K562 (cell line): Measurements from ENCODE around the gene STX17. TPM values are rescaled to one million over a fixed set of nuclear protein-coding genes. Genes with fewer than 3 reads are reported as not detected.

ENCODE experiments used
- ATAC-seq: fragments of 200-7000 bp; cut with Tn5 transposase; 3 replicates; pipeline ENCODE4 v1.9.1; 2020; ENCODE audit warnings: moderate library complexity
- BruUV-seq: library from RNA; stranded (reverse); fragments of 400-500 nt; replicated peaks from 2 replicates; lab custom pipeline; 2021; lab: Mats Ljungman, UMichigan
- CTCF ChIA-PET: fragments of 300-600 bp; formaldehyde crosslinking; extraction: SDS; loops from one replicate; lab custom pipeline; 2021; ENCODE audit warnings: low intra/inter-chr PET ratio; lab: Yijun Ruan, JAX
- POLR2A ChIA-PET: fragments of 300-600, 350-650 bp; sonication (Branson Sonifier 250); formaldehyde crosslinking; extraction: SDS; loops from one replicate; lab custom pipeline; 2021; ENCODE audit warnings: antibody characterized with exemption, inconsistent platforms; lab: Yijun Ruan, JAX
- DNase-seq, 4 experiments: peaks; one replicate each; pipeline versions ENCODE4 v3.0.0 to v3.0.0-alpha.2; 2011 to 2018; ENCODE audit warnings: low spot score in 3 of 4, mixed read lengths in 3 of 4; ENCODE audit errors: extremely low read depth in 1 of 4
- FAIRE-seq: peaks from 2 replicates; lab custom pipeline; 2011; peaks lifted over from hg19 to GRCh38; lab: Jason Lieb, UNC
- H2AFZ ChIP-seq: 2 replicates; pipeline ENCODE4 v1.6.0; 2011; ENCODE audit warnings: low read depth, low read length, control low read depth, inconsistent platforms
- H3K27ac ChIP-seq: fragments of 200-600 bp; 3 replicates; pipeline ENCODE4 v1.8.0; 2011; ENCODE audit warnings: low read depth, mild to moderate bottlenecking, control low read depth, inconsistent platforms, low read length, moderate library complexity, mixed read lengths; ENCODE audit errors: extremely low read depth
- H3K27me3 ChIP-seq, 2 experiments: fragments of 300-600 bp in 1 of 2; 2 replicates in 1 of 2; 3 replicates in 1 of 2; pipeline versions ENCODE4 v1.6.0 to v1.8.0; 2011; ENCODE audit warnings: inconsistent platforms in 2 of 2, low read length in 2 of 2, mild to moderate bottlenecking in 1 of 2, mixed read lengths in 1 of 2, moderate library complexity in 1 of 2; ENCODE audit not compliant: control insufficient read depth in 2 of 2, insufficient read depth in 2 of 2
- H3K36me3 ChIP-seq: fragments of 300-600 bp; 3 replicates; pipeline ENCODE4 v1.8.0; 2011; ENCODE audit warnings: mild to moderate bottlenecking, low read length, inconsistent platforms; ENCODE audit not compliant: control insufficient read depth, insufficient read depth
- H3K4me1 ChIP-seq, 2 experiments: fragments of 200-600 bp in 1 of 2; replicated peaks in 1 of 2; 2 replicates in 1 of 2; 3 replicates in 1 of 2; pipeline versions ENCODE4 v1.5.1 to v1.8.0; 2011; ENCODE audit warnings: inconsistent platforms in 2 of 2, low read length in 2 of 2, mild to moderate bottlenecking in 1 of 2, mixed read lengths in 1 of 2, moderate library complexity in 1 of 2; ENCODE audit not compliant: control insufficient read depth in 2 of 2, insufficient read depth in 2 of 2
- H3K4me2 ChIP-seq: 2 replicates; pipeline ENCODE4 v1.6.1; 2011; ENCODE audit warnings: low read length, control low read depth, inconsistent platforms, mixed read lengths; ENCODE audit not compliant: insufficient read depth
- H3K4me3 ChIP-seq: fragments of 200-600 bp; sonication (generic), shearing (Covaris generic); 2 replicates; pipeline ENCODE4 v1.5.1; 2016; ENCODE audit warnings: control low read depth, inconsistent platforms
- H3K79me2 ChIP-seq: fragments of 200-600 bp; 3 replicates; pipeline ENCODE4 v1.8.0; 2011; ENCODE audit warnings: low read length, inconsistent platforms; ENCODE audit not compliant: control insufficient read depth, insufficient read depth
- H3K9ac ChIP-seq, 2 experiments: 2 replicates each; pipeline versions ENCODE4 v1.6.0 to v1.6.1; 2011; ENCODE audit warnings: low read depth in 2 of 2, low read length in 2 of 2, control low read depth in 1 of 2, inconsistent platforms in 1 of 2, mild to moderate bottlenecking in 1 of 2, mixed read lengths in 1 of 2; ENCODE audit not compliant: insufficient read depth in 1 of 2
- H3K9me1 ChIP-seq: one replicate; pipeline ENCODE4 v1.6.0; 2011; ENCODE audit warnings: inconsistent platforms, mild to moderate bottlenecking, low read length, moderate library complexity; ENCODE audit not compliant: control insufficient read depth, insufficient read depth
- H3K9me3 ChIP-seq: replicated peaks from 2 replicates; pipeline ENCODE4 v1.5.1; 2011; ENCODE audit warnings: low read depth, low read length, inconsistent platforms; ENCODE audit not compliant: control insufficient read depth, insufficient read depth
- H4K20me1 ChIP-seq: replicated peaks from 2 replicates; pipeline ENCODE4 v1.6.1; 2011; ENCODE audit warnings: low read length, inconsistent platforms, mixed read lengths; ENCODE audit not compliant: control insufficient read depth, insufficient read depth
- MYNN ChIP-seq, 2 experiments: sonication (generic); formaldehyde crosslinking in 1 of 2; IDR thresholded peaks; 2 replicates each; pipeline versions ENCODE4 v1.5.0 to v1.6.1; 2016 to 2020; ENCODE audit warnings: antibody characterized with exemption in 1 of 2, missing genetic modification reagents in 1 of 2
- NCOA2 ChIP-seq, 2 experiments: fragments of 450-650 bp; IDR thresholded peaks; 2 replicates each; pipeline ENCODE4 v1.6.1; 2018; ENCODE audit warnings: mild to moderate bottlenecking in 2 of 2, moderate library complexity in 1 of 2; ENCODE audit not compliant: partially characterized antibody in 2 of 2
- NFIX ChIP-seq: fragments of 250-450 bp; sonication (Bioruptor Pico); IDR thresholded peaks from 2 replicates; pipeline ENCODE4 v1.4.0; 2020; ENCODE audit warnings: low read depth, mild to moderate bottlenecking, moderate library complexity
- SETDB1 ChIP-seq: IDR thresholded peaks from one replicate; pipeline ENCODE4 v1.6.1; 2012; ENCODE audit warnings: low read length, control low read depth, inconsistent platforms
- SFPQ ChIP-seq: fragments of 200-400 bp; formaldehyde crosslinking; IDR thresholded peaks from 2 replicates; pipeline ENCODE4 v1.6.1; 2017; ENCODE audit warnings: mild to moderate bottlenecking, low read depth, low read length, moderate library complexity
- WGBS: fragments of 100-300 bp; shearing (Covaris generic); methylation state at CpG from one replicate; pipeline ENCODE4 v1.1.6; 2016; ENCODE audit warnings: low coverage, mixed read lengths; ENCODE audit not compliant: insufficient coverage; ENCODE audit errors: missing lambda C conversion rate; 5-methylcytosine and 5-hydroxymethylcytosine counted together
- in situ Hi-C: fragments of 300-500 bp; cut with MboI; formaldehyde crosslinking; loops from 4 replicates; pipeline ENCODE4 v1.15.0; 2018; ENCODE audit warnings: inconsistent platforms, mixed read lengths
- intact Hi-C: fragments of 100-400 bp; cut with micrococcal nuclease; formaldehyde crosslinking; loops from 2 replicates; pipeline ENCODE4 v1.14.2; 2022
- polyA plus RNA-seq, 8 experiments: library from polyadenylated mRNA; depleted of rRNA in 4 of 8; stranded (reverse) in 5 of 8; unstranded in 3 of 8; fragments of >200 nt; fragmentation: Nextera tagmentation in 2 of 8; fragmentation: Illumina TruSeq in 1 of 8; extraction: Ambion mirVana in 2 of 8; extraction: Trizol in 1 of 8; gene quantifications; 2 replicates each; pipeline versions ENCODE4 v1.2.1 to v1.2.3, GENCODE V29; 2011 to 2014; ENCODE audit warnings: inconsistent platforms in 1 of 8, missing spikeins in 1 of 8
- total RNA-seq, 7 experiments: library from RNA; depleted of rRNA in 6 of 7; stranded (reverse); fragments of >200 nt in 6 of 7; fragmentation: Illumina TruSeq in 2 of 7; extraction: Trizol in 2 of 7; gene quantifications; 2 replicates each; pipeline versions ENCODE4 v1.2.1 to v1.2.3, GENCODE V29; 2011 to 2021; ENCODE audit warnings: low replicate concordance in 1 of 7

The STX17 gene
- total and polyA plus RNA-seq, 9 of the 15 experiments (the other 6 are each of a cell fraction or from before 2014, with no cell fraction given), result 14.4 to 25.1 (median 19.0) TPM

GRCh38 chr9:99978221-99978620 is 71.8 kb downstream of the STX17 start:
- no peak overlapping the region for H3K9ac ChIP-seq
- H3K4me2 ChIP-seq, result no peak overlapping the region
- peaks cover 0 to 8% of the 10 kb centered on the region in 2 experiments; a peak in 1 of 5 replicates for H3K4me1 ChIP-seq
- no peaks in the 10 kb centered on the region for H3K27me3 ChIP-seq
- ATAC-seq (no peak), FAIRE-seq (no peak), DNase-seq (no peak)
- no peak overlapping the region for H3K27ac ChIP-seq
- ChIA-PET POLR2A (interaction anchor here (0.6 to 2.1 kb wide), 4 partner anchors 9 to 364 kb away, joined by 3 to 8 read pairs (median 6); no protein-coding TSS in a partner anchor), CTCF (no interaction called here)
- H4K20me1 ChIP-seq, result no peaks in the 10 kb centered on the region
- BruUV-seq, result no TSS peak
- peaks cover 11% of the 10 kb centered on the region; the same call in 1 of the 3 replicates for H3K36me3 ChIP-seq
- no peaks in the 10 kb centered on the region for H3K79me2 ChIP-seq
- no peak overlapping the region for H3K4me3 ChIP-seq
- TF ChIP-seq SETDB1 (no peak), MYNN (IDR thresholded peaks at IDR 0.05) (no peak), MYNN (CRISPR knock-in tag; IDR thresholded peaks at IDR 0.05) (no peak), NCOA2 (IDR thresholded peaks at IDR 0.05; ENCODE audit: partially characterized antibody in 2 of 2) (no peak), NFIX (CRISPR knock-in tag) (no peak), SFPQ (no peak)
- in situ Hi-C loops (no loop called here), intact Hi-C loops (loop anchor here (10.0 kb wide), 1 partner anchor 153 kb away; the partner anchor contains the start of gene NR4A3)
- H2AFZ ChIP-seq, result no peak overlapping the region
- peaks cover 3% of the 10 kb centered on the region for H3K9me1 ChIP-seq
- 82% methylated on average over 1 of the region's 1 CpG for WGBS
- H3K9me3 ChIP-seq, result no peaks in the 10 kb centered on the region
